HUES6 (cell line): ENCODE data around the gene TAF1D.
"Not testable (repeated sequence)": the region's sequence is repeated elsewhere in the genome, so short reads cannot be mapped to it uniquely, and the experiment has no call there.

Experiments
- H3K27ac ChIP-seq: 2 replicates; pipeline ENCODE4 v1.7.0; 2013; ENCODE audit warnings: low read depth, mild to moderate bottlenecking, low read length, inconsistent platforms
- H3K27me3 ChIP-seq: 2 replicates; pipeline ENCODE4 v1.6.1; 2013; ENCODE audit warnings: low read length; ENCODE audit not compliant: control insufficient read depth, insufficient read depth
- H3K36me3 ChIP-seq: 2 replicates; pipeline ENCODE4 v1.6.1; 2013; ENCODE audit warnings: low read length; ENCODE audit not compliant: control insufficient read depth, insufficient read depth
- H3K4me1 ChIP-seq: 2 replicates; pipeline ENCODE4 v1.6.1; 2013; ENCODE audit warnings: low read length; ENCODE audit not compliant: control insufficient read depth, insufficient read depth
- H3K4me3 ChIP-seq: 2 replicates; pipeline ENCODE4 v1.5.1; 2013; ENCODE audit warnings: low read depth, low read length
- H3K9ac ChIP-seq: one replicate; pipeline ENCODE4 v1.6.1; 2013; ENCODE audit warnings: mild to moderate bottlenecking, low read length
- H3K9me3 ChIP-seq: 2 replicates; pipeline ENCODE4 v1.6.1; 2013; ENCODE audit warnings: low read depth, low read length; ENCODE audit not compliant: control insufficient read depth, insufficient read depth

Gene TAF1D

GRCh38 chr11:93747122-93747521, 5.8 kb upstream of the TAF1D start:
- Histone ChIP-seq H3K27me3 (no peaks in the 10 kb centered on the region), H3K9me3 (no peaks in the 10 kb centered on the region), H3K9ac (no peak overlapping the region), H3K4me3 (no peak overlapping the region), H3K27ac (no peak overlapping the region), H3K36me3 (0 out of 2 replicates have a peak, but pooled peaks cover under 1% of the 10 kb centered on the region), H3K4me1 (peaks cover 11% of the 10 kb centered on the region; the same call in 1 of the 2 replicates)

- H3K27ac ChIP-seq: no peak overlapping the region
- H3K27me3 ChIP-seq: no peaks in the 10 kb centered on the region
- no peaks in the 10 kb centered on the region for H3K36me3 ChIP-seq
- no peak overlapping the region for H3K4me3 ChIP-seq
- H3K4me1 ChIP-seq: peaks cover 11% of the 10 kb centered on the region; the same call in 1 of the 2 replicates
- no peaks in the 10 kb centered on the region for H3K9me3 ChIP-seq
- no peak overlapping the region for H3K9ac ChIP-seq
These were observed 4.8 kb upstream of the TAF1D start for GRCh38 chr11:93746101-93746500.

- H3K27me3 ChIP-seq, H3K4me3 ChIP-seq, H3K9me3 ChIP-seq, H3K36me3 ChIP-seq, H3K27ac ChIP-seq: not testable (repeated sequence)
- Histone ChIP-seq H3K9ac (peak overlapping the region; percentile 17), H3K4me1 (peaks cover 11% of the 10 kb centered on the region; the same call in 1 of the 2 replicates)
These were observed 3.9 kb upstream of the TAF1D start for GRCh38 chr11:93745005-93745755.

- Histone ChIP-seq H3K27ac (no peak overlapping the region), H3K27me3 (no peaks in the 10 kb centered on the region), H3K36me3 (peaks cover 10% of the 10 kb centered on the region), H3K4me1 (peaks cover 11% of the 10 kb centered on the region; the same call in 1 of the 2 replicates), H3K4me3 (no peak overlapping the region), H3K9ac (no peak overlapping the region), H3K9me3 (no peaks in the 10 kb centered on the region)
These were observed 3.3 kb upstream of the TAF1D start for GRCh38 chr11:93744669-93745004.

- Histone ChIP-seq H3K4me1 (peaks cover 20% of the 10 kb centered on the region; the same call in 1 of the 2 replicates), H3K27ac (no peak overlapping the region), H3K4me3 (no peak overlapping the region), H3K9me3 (no peaks in the 10 kb centered on the region), H3K36me3 (peaks cover 24% of the 10 kb centered on the region), H3K27me3 (no peaks in the 10 kb centered on the region), H3K9ac (no peak overlapping the region)
These were observed 2.0 kb upstream of the TAF1D start for GRCh38 chr11:93743291-93743690.

- Histone ChIP-seq H3K4me3 (peak overlapping the region; percentile 77), H3K4me1 (peaks cover 21% of the 10 kb centered on the region; the same call in 1 of the 2 replicates)
These were observed 559 bp upstream of the TAF1D start for GRCh38 chr11:93741882-93742226.

GRCh38 chr11:93740730-93741093, 583 bp downstream of the TAF1D start:
- Histone ChIP-seq H3K4me1 (peaks cover 21% of the 10 kb centered on the region; the same call in 1 of the 2 replicates), H3K27me3 (no peaks in the 10 kb centered on the region), H3K36me3 (peaks cover 50% of the 10 kb centered on the region), H3K27ac (peak overlapping the region; percentile 90), H3K9ac (peak overlapping the region; percentile 100), H3K9me3 (no peaks in the 10 kb centered on the region), H3K4me3 (peak overlapping the region; percentile 77)

More at GRCh38 chr11:93741882-93742226, 559 bp upstream of the TAF1D start:
- H3K9me3 ChIP-seq: no peaks in the 10 kb centered on the region
- peaks cover 38% of the 10 kb centered on the region for H3K36me3 ChIP-seq
- H3K27me3 ChIP-seq: no peaks in the 10 kb centered on the region
- no peak overlapping the region for H3K27ac ChIP-seq
- peak overlapping the region; percentile 100 for H3K9ac ChIP-seq

GRCh38 chr11:93740031-93740729, 1.1 kb downstream of the TAF1D start:
- peaks cover 21% of the 10 kb centered on the region; the same call in 1 of the 2 replicates for H3K4me1 ChIP-seq
- peaks cover 55% of the 10 kb centered on the region for H3K36me3 ChIP-seq
- H3K27me3 ChIP-seq: no peaks in the 10 kb centered on the region
- peak overlapping the region; percentile 100 for H3K9ac ChIP-seq
- peak overlapping the region; percentile 77 for H3K4me3 ChIP-seq
- H3K9me3 ChIP-seq: no peaks in the 10 kb centered on the region
- peak overlapping the region; percentile 90 for H3K27ac ChIP-seq

GRCh38 chr11:93738647-93739081, 2.6 kb downstream of the TAF1D start:
- H3K27me3 ChIP-seq: no peaks in the 10 kb centered on the region
- no peaks in the 10 kb centered on the region for H3K9me3 ChIP-seq
- H3K4me1 ChIP-seq: peaks cover 15% of the 10 kb centered on the region; the same call in 1 of the 2 replicates
- H3K36me3 ChIP-seq: peaks cover 70% of the 10 kb centered on the region
- H3K4me3 ChIP-seq: peak overlapping the region; percentile 77
- H3K9ac ChIP-seq: peak overlapping the region; percentile 100
- H3K27ac ChIP-seq: peak overlapping the region; percentile 90

GRCh38 chr11:93737904-93738612, 3.2 kb downstream of the TAF1D start:
- Histone ChIP-seq H3K4me1 (peaks cover 10% of the 10 kb centered on the region; the same call in 1 of the 2 replicates), H3K9ac (no peak overlapping the region), H3K27ac (peak overlapping the region; percentile 90), H3K4me3 (peak overlapping the region; percentile 77), H3K9me3 (no peaks in the 10 kb centered on the region), H3K27me3 (no peaks in the 10 kb centered on the region), H3K36me3 (peaks cover 76% of the 10 kb centered on the region)
